Prostate gland (tissue), 2 donors: ENCODE data around the gene POU2F1. TPM values are rescaled to one million over a fixed set of nuclear protein-coding genes. Genes with fewer than 3 reads are reported as not detected.

Source experiments
- DNase-seq: peaks from one replicate; pipeline ENCODE4 v3.0.0-alpha.2; 2019; ENCODE audit warnings: low spot score
- H3K27ac ChIP-seq, 2 donors: fragments of 200-600 bp; sonication (generic); 2 replicates each; pipeline ENCODE4 v1.5.1; 2017 to 2019
- H3K27me3 ChIP-seq: fragments of 200-600 bp; sonication (generic); replicated peaks from 2 replicates; pipeline ENCODE4 v1.5.1; 2019; ENCODE audit not compliant: insufficient read depth
- H3K36me3 ChIP-seq, 2 donors: fragments of 200-600 bp; sonication (generic); 1 replicate in 1 of 2; 2 replicates in 1 of 2; pipeline versions ENCODE4 v1.5.1 to v1.8.1; 2017 to 2019
- H3K4me1 ChIP-seq: fragments of 200-600 bp; sonication (generic); replicated peaks from 2 replicates; pipeline ENCODE4 v1.5.1; 2019
- H3K4me3 ChIP-seq, 2 donors: fragments of 200-600 bp; sonication (generic); 2 replicates each; pipeline ENCODE4 v1.5.1; 2017 to 2019
- H3K9me3 ChIP-seq: fragments of 200-600 bp; sonication (generic); 2 replicates; pipeline ENCODE4 v1.5.1; 2017
- CTCF ChIP-seq, 4 experiments: fragments of 200-600 bp in 2 of 4; fragments of 450-650 bp in 2 of 4; sonication (generic) in 2 of 4; IDR thresholded peaks; 1 replicate in 3 of 4; 2 replicates in 1 of 4; pipeline ENCODE4 v1.5.1; 2016 to 2019; ENCODE audit warnings: antibody characterized with exemption in 4 of 4, mild to moderate bottlenecking in 2 of 4, moderate library complexity in 2 of 4
- POLR2A ChIP-seq: fragments of 450-650 bp; IDR thresholded peaks from one replicate; pipeline ENCODE4 v1.6.1; 2016; ENCODE audit warnings: antibody characterized with exemption, mild to moderate bottlenecking
- POLR2AphosphoS5 ChIP-seq: sonication (generic); formaldehyde crosslinking; IDR thresholded peaks from one replicate; pipeline ENCODE4 v1.6.1; 2017; ENCODE audit warnings: antibody characterized with exemption
- WGBS: methylation state at CpG from one replicate; pipeline ENCODE4 v1.1.5; 2018; 5-methylcytosine and 5-hydroxymethylcytosine counted together
- intact Hi-C: fragments of 100-400 bp; cut with DNase I; formaldehyde crosslinking; loops from one replicate; pipeline ENCODE4 v1.14.2; 2022
- total RNA-seq, 2 donors: library from RNA; depleted of rRNA; stranded (reverse); fragments of >200 nt; gene quantifications; one replicate each; pipeline ENCODE4 v1.1.0, GENCODE V29; 2016

Gene POU2F1
- total RNA-seq, 2 donors from 2014 or later = 10.9 to 26.6 TPM

GRCh38 chr1:167225920-167226319 is 5.2 kb downstream of the POU2F1 start:
- 84% methylated on average over 2 of the region's 2 CpGs for WGBS
- H3K4me3 ChIP-seq = no peak overlapping the region
- no peak for TF ChIP-seq POLR2A
- no peak for TF ChIP-seq POLR2AphosphoS5
- TF ChIP-seq CTCF (IDR thresholded peaks at IDR 0.05) = no peak
- intact Hi-C loops = loop anchor here (10.0 kb wide), 1 partner anchor 351 kb away; the partner anchor contains the start of gene TADA1
- H3K27me3 ChIP-seq = no peaks in the 10 kb centered on the region
- H3K9me3 ChIP-seq = no peaks in the 10 kb centered on the region
- no peak overlapping the region for H3K27ac ChIP-seq
- H3K36me3 ChIP-seq = no peaks in the 10 kb centered on the region
- peaks cover 2% of the 10 kb centered on the region for H3K4me1 ChIP-seq
- DNase-seq = no peak

- WGBS = 89% methylated on average over 2 of the region's 2 CpGs
- Histone ChIP-seq H3K27ac (no peak overlapping the region), H3K36me3 (no peaks in the 10 kb centered on the region), H3K9me3 (no peaks in the 10 kb centered on the region), H3K4me3 (no peak overlapping the region), H3K4me1 (peaks cover 1% of the 10 kb centered on the region), H3K27me3 (no peaks in the 10 kb centered on the region)
- intact Hi-C loops = loop anchor here (10.0 kb wide), 1 partner anchor 353 kb away; the partner anchor contains the start of gene TADA1
- TF ChIP-seq POLR2A (no peak), POLR2AphosphoS5 (no peak), CTCF (IDR thresholded peaks at IDR 0.05) (no peak)
- no peak for DNase-seq
Observed at GRCh38 chr1:167227934-167228378, 7.3 kb downstream of the POU2F1 start.

- H3K27me3 ChIP-seq = no peaks in the 10 kb centered on the region
- WGBS = 74% methylated on average over 2 of the region's 2 CpGs
- no peak overlapping the region for H3K4me3 ChIP-seq
- TF ChIP-seq POLR2AphosphoS5 (no peak), POLR2A (no peak), CTCF (IDR thresholded peaks at IDR 0.05) (no peak)
- no peaks in the 10 kb centered on the region for H3K36me3 ChIP-seq
- H3K4me1 ChIP-seq = no peaks in the 10 kb centered on the region
- no peak overlapping the region for H3K27ac ChIP-seq
- H3K9me3 ChIP-seq = no peaks in the 10 kb centered on the region
- DNase-seq = no peak
- intact Hi-C loops = loop anchor here (10.0 kb wide), 1 partner anchor 355 kb away; the partner anchor contains the start of gene TADA1
Observed at GRCh38 chr1:167229719-167230385, 9.2 kb downstream of the POU2F1 start.

- Histone ChIP-seq H3K36me3 (no peaks in the 10 kb centered on the region), H3K27ac (no peak overlapping the region), H3K4me1 (no peaks in the 10 kb centered on the region), H3K9me3 (no peaks in the 10 kb centered on the region), H3K4me3 (no peak overlapping the region), H3K27me3 (no peaks in the 10 kb centered on the region)
- TF ChIP-seq CTCF (IDR thresholded peaks at IDR 0.05) (no peak), POLR2AphosphoS5 (no peak), POLR2A (no peak)
- DNase-seq = no peak
- intact Hi-C loops = no loop called here
Observed at GRCh38 chr1:167230437-167230836, 9.8 kb downstream of the POU2F1 start.

GRCh38 chr1:167231873-167232450 is 11.3 kb downstream of the POU2F1 start:
- Histone ChIP-seq H3K36me3 (no peaks in the 10 kb centered on the region), H3K9me3 (no peaks in the 10 kb centered on the region), H3K27me3 (no peaks in the 10 kb centered on the region), H3K4me3 (no peak overlapping the region), H3K4me1 (no peaks in the 10 kb centered on the region), H3K27ac (no peak overlapping the region)
- no peak for DNase-seq
- WGBS = 86% methylated on average over 6 of the region's 6 CpGs
- intact Hi-C loops = no loop called here
- TF ChIP-seq POLR2A (no peak), POLR2AphosphoS5 (no peak), CTCF (IDR thresholded peaks at IDR 0.05) (no peak)
